Upper lobe of left lung (tissue), 6 donors: ENCODE measurements around the gene CEP55. TPM values are rescaled to one million over a fixed set of nuclear protein-coding genes. Genes with fewer than 3 reads are reported as not detected.
A peak's percentile ranks its signal among the peaks of the same experiment; 100 is the strongest.
"Not testable (repeated sequence)": the region's sequence is repeated elsewhere in the genome, so short reads cannot be mapped to it uniquely, and the experiment has no call there.

Experiments
- ATAC-seq, 2 donors: fragments of 200-7000 bp; cut with Tn5 transposase; one replicate each; pipeline ENCODE4 v1.9.1; 2022; ENCODE audit warnings: mild to moderate bottlenecking in 2 of 2, moderate library complexity in 2 of 2; ENCODE audit not compliant: low FRiP score in 2 of 2
- DNase-seq, 2 donors: peaks; one replicate each; pipeline ENCODE4 v3.0.0-alpha.2; 2019 to 2020
- H3K27ac ChIP-seq, 4 donors: fragments of 200-600 bp; sonication (generic); one replicate each; pipeline ENCODE4 v1.5.1; 2016 to 2019
- H3K27me3 ChIP-seq, 4 donors: fragments of 200-600 bp; sonication (generic); one replicate each; pipeline ENCODE4 v1.5.1; 2017 to 2019
- H3K36me3 ChIP-seq, 4 donors: fragments of 200-600 bp; sonication (generic); one replicate each; pipeline ENCODE4 v1.5.1; 2016 to 2019
- H3K4me1 ChIP-seq, 4 donors: fragments of 200-600 bp; sonication (generic); one replicate each; pipeline ENCODE4 v1.5.1; 2018 to 2019
- H3K4me3 ChIP-seq, 4 donors: fragments of 200-600 bp; sonication (generic); one replicate each; pipeline ENCODE4 v1.5.1; 2017 to 2019; ENCODE audit warnings: mild to moderate bottlenecking in 2 of 4, moderate library complexity in 1 of 4
- H3K9me3 ChIP-seq, 4 donors: fragments of 200-600 bp; sonication (generic); one replicate each; pipeline ENCODE4 v1.5.1; 2018 to 2019
- EP300 ChIP-seq, 4 donors: sonication (generic); formaldehyde crosslinking; IDR thresholded peaks; one replicate each; pipeline ENCODE4 v1.5.1; 2017; ENCODE audit warnings: antibody characterized with exemption in 4 of 4, control low read depth in 2 of 4
- POLR2A ChIP-seq, 4 donors: fragments of 450-650 bp; IDR thresholded peaks; one replicate each; pipeline ENCODE4 v1.5.1; 2016 to 2017; ENCODE audit warnings: antibody characterized with exemption in 4 of 4, mild to moderate bottlenecking in 2 of 4
- POLR2AphosphoS5 ChIP-seq, 2 donors: sonication (generic); formaldehyde crosslinking; IDR thresholded peaks; one replicate each; pipeline ENCODE4 v1.5.1; 2017; ENCODE audit warnings: antibody characterized with exemption in 2 of 2
- WGBS, 2 donors: methylation state at CpG; one replicate each; pipeline ENCODE4 v1.1.5; 2017 to 2018; 5-methylcytosine and 5-hydroxymethylcytosine counted together
- total RNA-seq, 6 donors: library from RNA; depleted of rRNA in 4 of 6; stranded (reverse); fragments of >200 nt in 4 of 6; gene quantifications; one replicate each; pipeline versions ENCODE4 v1.1.0 to v1.2.1, GENCODE V29; 2016 to 2021
- TF ChIP-seq, protein P1 (sequence below), 6 experiments: fragments of 450-650 bp in 4 of 6; fragments of 200-600 bp in 2 of 6; sonication (generic) in 2 of 6; IDR thresholded peaks; one replicate each; pipeline ENCODE4 v1.5.1; 2016 to 2019; ENCODE audit warnings: antibody characterized with exemption in 6 of 6
- donor health status: DM: no; HTN: no; CAD: no; lungs with moderate emphysema.
- donor health status: DM: no; HTN: yes; CAD: no; lungs with severe emphysema.

Gene CEP55
- total RNA-seq, 6 donors from 2014 or later: 1.3 to 3.3 (median 2.3) TPM; not detected in 1

DNA sequence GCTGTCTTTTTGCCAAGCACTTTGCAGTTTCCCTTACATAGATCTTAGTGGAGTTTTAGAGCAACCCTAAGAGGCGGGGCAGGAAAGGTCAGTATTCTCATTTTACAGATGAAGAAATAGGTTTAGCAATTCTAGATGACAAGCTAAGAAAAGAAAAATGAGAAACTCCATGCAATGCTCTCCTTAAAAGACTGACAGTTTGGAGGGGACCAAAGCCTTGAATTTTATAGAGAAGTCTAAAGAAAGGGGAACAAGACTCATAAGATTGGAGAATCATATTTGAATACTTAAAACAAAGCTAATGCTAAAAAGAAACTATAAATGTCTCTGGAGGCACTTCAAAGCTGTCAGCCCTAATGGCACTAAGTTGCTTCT, 19.6 kb downstream of the CEP55 start:
- Histone ChIP-seq H3K4me3 (no peak overlapping the region), H3K9me3 (no peaks in the 10 kb centered on the region), H3K36me3 (no peaks in the 10 kb centered on the region), H3K27ac (peak overlapping the region in 2 of 4 donors; percentile 54 to 69), H3K4me1 (peaks cover 0 to 10% (median 8%) of the 10 kb centered on the region in 4 donors), H3K27me3 (no peaks in the 10 kb centered on the region)
- DNase-seq: no peak
- no peak for TF ChIP-seq EP300 (IDR thresholded peaks at IDR 0.05)
- TF ChIP-seq POLR2AphosphoS5 (IDR thresholded peaks at IDR 0.05): no peak
- no peak for TF ChIP-seq POLR2A (IDR thresholded peaks at IDR 0.05)
- TF ChIP-seq, protein P1, sequence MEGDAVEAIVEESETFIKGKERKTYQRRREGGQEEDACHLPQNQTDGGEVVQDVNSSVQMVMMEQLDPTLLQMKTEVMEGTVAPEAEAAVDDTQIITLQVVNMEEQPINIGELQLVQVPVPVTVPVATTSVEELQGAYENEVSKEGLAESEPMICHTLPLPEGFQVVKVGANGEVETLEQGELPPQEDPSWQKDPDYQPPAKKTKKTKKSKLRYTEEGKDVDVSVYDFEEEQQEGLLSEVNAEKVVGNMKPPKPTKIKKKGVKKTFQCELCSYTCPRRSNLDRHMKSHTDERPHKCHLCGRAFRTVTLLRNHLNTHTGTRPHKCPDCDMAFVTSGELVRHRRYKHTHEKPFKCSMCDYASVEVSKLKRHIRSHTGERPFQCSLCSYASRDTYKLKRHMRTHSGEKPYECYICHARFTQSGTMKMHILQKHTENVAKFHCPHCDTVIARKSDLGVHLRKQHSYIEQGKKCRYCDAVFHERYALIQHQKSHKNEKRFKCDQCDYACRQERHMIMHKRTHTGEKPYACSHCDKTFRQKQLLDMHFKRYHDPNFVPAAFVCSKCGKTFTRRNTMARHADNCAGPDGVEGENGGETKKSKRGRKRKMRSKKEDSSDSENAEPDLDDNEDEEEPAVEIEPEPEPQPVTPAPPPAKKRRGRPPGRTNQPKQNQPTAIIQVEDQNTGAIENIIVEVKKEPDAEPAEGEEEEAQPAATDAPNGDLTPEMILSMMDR (IDR thresholded peaks at IDR 0.05): no peak
- WGBS, 2 donors: 73 to 74% methylated on average over 1 of the region's 1 CpG
- ATAC-seq: peak in 1 of 2 donors; percentile 38

DNA sequence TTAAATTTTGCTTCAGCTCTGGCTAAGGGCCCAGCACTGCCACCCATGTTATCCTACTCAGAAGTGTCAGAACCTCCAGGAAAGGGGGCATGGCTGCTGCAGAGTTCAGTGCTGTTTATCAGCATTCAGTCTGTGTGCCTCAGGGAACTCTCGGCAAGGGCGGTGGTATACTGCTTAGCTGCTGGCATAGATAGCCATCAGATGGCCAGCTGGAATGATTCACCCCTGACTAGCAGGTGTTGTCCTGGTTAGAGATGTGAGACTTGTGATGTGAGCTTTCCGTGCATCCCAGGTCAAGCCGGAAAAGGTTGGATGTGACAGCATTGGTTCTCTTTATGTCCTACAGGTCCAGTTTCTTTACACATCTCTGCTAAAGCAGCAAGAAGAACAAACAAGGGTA, 22.1 kb downstream of the CEP55 start:
- no peaks in the 10 kb centered on the region for H3K9me3 ChIP-seq
- no peaks in the 10 kb centered on the region for H3K27me3 ChIP-seq
- no peaks in the 10 kb centered on the region for H3K36me3 ChIP-seq
- no peak for TF ChIP-seq POLR2A (IDR thresholded peaks at IDR 0.05)
- TF ChIP-seq, protein P1 (IDR thresholded peaks at IDR 0.05): no peak
- no peak for TF ChIP-seq POLR2AphosphoS5 (IDR thresholded peaks at IDR 0.05)
- no peak for TF ChIP-seq EP300 (IDR thresholded peaks at IDR 0.05)
- no peak for DNase-seq
- no peak overlapping the region for H3K27ac ChIP-seq
- H3K4me3 ChIP-seq: no peak overlapping the region
- WGBS, 2 donors: 96 to 100% methylated on average over 1 to 4 of the region's 4 CpGs
- peaks cover 0 to 10% (median 8%) of the 10 kb centered on the region in 4 donors for H3K4me1 ChIP-seq
- no peak for ATAC-seq

DNA sequence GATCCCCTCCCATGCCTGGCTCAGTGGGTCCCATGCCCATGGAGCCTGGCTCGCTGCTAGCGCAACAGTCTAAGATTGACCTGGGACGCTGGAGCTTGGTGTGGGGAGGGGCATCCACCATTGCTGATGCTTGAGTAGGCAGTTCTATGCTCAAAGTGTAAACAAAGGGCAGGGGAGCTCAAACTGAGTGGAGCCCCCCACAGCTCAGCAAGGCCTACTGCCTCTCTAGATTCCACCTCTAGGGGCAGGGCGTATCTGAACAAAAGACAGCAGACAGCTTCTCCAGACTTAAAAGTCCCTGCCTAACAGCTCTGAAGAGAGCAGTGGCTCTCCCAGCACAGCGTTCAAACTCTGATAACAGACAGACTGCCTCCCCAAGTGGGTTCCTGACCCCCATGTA, 38.9 kb downstream of the CEP55 start:
- Histone ChIP-seq H3K27me3 (no peaks in the 10 kb centered on the region), H3K36me3 (no peaks in the 10 kb centered on the region), H3K4me1 (no peaks in the 10 kb centered on the region), H3K27ac (no peak overlapping the region), H3K9me3 (no peaks in the 10 kb centered on the region), H3K4me3 (no peak overlapping the region)
- ATAC-seq (no peak), DNase-seq (no peak)
- TF ChIP-seq, protein P1 (IDR thresholded peaks at IDR 0.05): no peak
- no peak for TF ChIP-seq EP300 (IDR thresholded peaks at IDR 0.05)
- no peak for TF ChIP-seq POLR2A (IDR thresholded peaks at IDR 0.05)
- TF ChIP-seq POLR2AphosphoS5 (IDR thresholded peaks at IDR 0.05): no peak
- 91 to 100% methylated on average over 1 to 5 of the region's 5 CpGs for whole genome bisulfite sequencing, 2 donors

DNA sequence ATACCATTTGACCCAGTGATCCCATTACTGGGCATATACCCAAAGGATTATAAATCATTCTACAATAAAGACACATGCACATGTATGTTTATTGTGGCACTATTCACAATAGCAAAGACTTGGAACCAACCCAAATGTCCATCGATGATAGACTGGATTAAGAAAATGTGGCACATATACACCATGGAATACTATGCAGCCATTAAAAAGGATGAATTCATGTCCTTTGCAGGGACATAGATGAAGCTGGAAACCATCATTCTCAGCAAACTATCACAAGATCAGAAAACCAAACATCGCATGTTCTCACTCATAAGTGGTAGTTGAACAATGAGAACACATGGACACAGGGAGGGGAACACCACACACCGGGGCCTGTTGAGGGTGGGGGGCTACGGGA, 44.5 kb downstream of the CEP55 start:
- H3K9me3 ChIP-seq, H3K4me1 ChIP-seq, H3K36me3 ChIP-seq, H3K27me3 ChIP-seq, H3K27ac ChIP-seq, ATAC-seq, H3K4me3 ChIP-seq, DNase-seq: not testable (repeated sequence)
- WGBS, 2 donors: 86 to 88% methylated on average over 4 of the region's 4 CpGs

DNA sequence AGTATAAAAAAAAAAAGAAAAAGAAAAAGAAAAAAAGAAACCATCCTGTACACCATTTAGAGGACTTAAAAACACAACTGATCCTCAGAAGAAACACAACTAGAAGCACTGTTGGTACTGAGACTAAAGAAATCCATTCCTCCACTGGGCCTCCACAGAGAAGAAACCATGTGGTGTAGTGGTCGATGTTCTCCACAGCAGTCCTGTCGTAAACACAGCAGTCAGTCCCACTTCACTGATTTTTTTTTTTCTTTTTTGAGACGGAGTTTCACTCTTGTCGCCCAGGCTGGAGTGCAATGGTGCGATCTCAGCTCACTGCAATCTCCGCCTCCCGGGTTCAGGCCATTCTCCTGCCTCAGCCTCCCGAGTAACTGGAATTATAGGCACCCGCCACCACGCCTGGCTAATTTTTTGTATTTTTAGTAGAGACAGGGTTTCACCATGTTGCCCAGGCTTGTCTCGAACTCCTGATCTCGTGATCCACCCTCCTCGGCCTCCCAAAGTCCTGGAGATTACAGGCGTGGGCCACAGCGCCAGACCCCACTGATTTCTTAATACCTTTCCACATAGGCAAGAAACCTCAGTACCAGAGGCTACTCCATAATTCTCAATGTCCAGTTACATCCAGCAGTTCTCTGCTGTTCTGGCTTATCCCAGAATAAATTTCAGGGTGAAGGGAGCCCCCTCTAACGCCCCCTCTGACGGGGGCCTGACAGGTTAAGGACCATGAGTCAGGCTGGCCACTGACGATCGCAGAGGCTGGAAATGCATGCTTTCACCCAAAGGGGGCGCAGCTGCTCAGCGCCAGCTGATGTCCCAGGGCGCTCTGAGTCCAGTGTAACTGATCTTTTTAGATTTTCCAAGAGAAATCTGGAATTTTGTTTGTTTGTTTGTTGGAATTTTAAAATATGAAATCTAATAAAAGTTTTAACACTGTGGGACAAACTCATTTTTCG, 45.3 kb downstream of the CEP55 start:
- ATAC-seq: peak; percentile 67 to 97
- H3K4me3 ChIP-seq: peak overlapping the region in 2 of 4 donors; percentile 24 to 25
- H3K4me1 ChIP-seq: peaks cover 3 to 9% (median 3%) of the 10 kb centered on the region in 4 donors
- no peak overlapping the region for H3K27ac ChIP-seq
- TF ChIP-seq, protein P1 (IDR thresholded peaks at IDR 0.05): peak; percentile 47 to 80 (median 60)
- TF ChIP-seq EP300 (IDR thresholded peaks at IDR 0.05) (no peak), POLR2A (IDR thresholded peaks at IDR 0.05) (no peak)
- H3K36me3 ChIP-seq: no peaks in the 10 kb centered on the region
- DNase-seq: peak in 1 of 2 donors; percentile 36
- 53 to 62% methylated on average over 22 to 23 of the region's 23 CpGs for WGBS, 2 donors
- H3K9me3 ChIP-seq: no peaks in the 10 kb centered on the region
- no peaks in the 10 kb centered on the region for H3K27me3 ChIP-seq
